ENCODE results near the gene SECISBP2.

SECISBP2 gene

DNA sequence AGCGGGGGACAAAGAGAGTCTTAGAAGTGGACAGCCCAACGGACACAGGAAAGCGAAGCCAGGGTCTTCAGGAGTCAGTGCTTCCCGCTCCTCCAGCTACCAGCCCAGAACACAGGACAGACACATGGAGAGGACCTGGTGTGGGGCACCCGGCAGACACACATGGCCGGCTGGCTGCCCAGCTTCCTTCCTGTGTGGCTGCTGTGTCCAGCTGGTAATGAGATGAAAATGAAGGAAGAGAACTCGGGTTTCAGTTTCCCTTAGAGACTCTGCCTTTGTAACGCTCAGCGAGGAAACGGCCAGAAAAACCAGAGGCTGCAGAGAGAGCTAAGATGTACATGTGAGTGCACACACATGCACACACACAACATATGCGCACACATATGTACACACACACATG is 87.5 kb downstream of the SECISBP2 start:
- no peak overlapping the region for H3K27ac ChIP-seq (ENCODE audit: low read length)
- H3K4me1 ChIP-seq (ENCODE audit: control insufficient read depth, insufficient read depth, low read length), result peaks cover 3% of the 10 kb centered on the region
- H3K9me3 ChIP-seq (ENCODE audit: control insufficient read depth in 2 of 2, low read length in 2 of 2), result peaks cover 0 to 6% of the 10 kb centered on the region in 2 donors
- no peak overlapping the region for H3K9ac ChIP-seq (ENCODE audit: low read length in 2 of 2)
- H3K4me3 ChIP-seq (ENCODE audit: low read length in 2 of 2), result peak overlapping the region in 1 of 2 donors; percentile 22
- no peaks in the 10 kb centered on the region for H3K27me3 ChIP-seq (ENCODE audit: control insufficient read depth in 1 of 2, insufficient read depth in 2 of 2, low read length in 2 of 2)
- peaks cover 0 to 2% of the 10 kb centered on the region in 2 donors for H3K36me3 ChIP-seq (ENCODE audit: control insufficient read depth in 2 of 2, insufficient read depth in 2 of 2, low read length in 2 of 2)

- H3K36me3 ChIP-seq (ENCODE audit: control insufficient read depth in 2 of 2, insufficient read depth in 2 of 2, low read length in 2 of 2), result no peaks in the 10 kb centered on the region
- no peaks in the 10 kb centered on the region for H3K27me3 ChIP-seq (ENCODE audit: control insufficient read depth in 1 of 2, insufficient read depth in 2 of 2, low read length in 2 of 2)
- no peak overlapping the region for H3K9ac ChIP-seq (ENCODE audit: low read length in 2 of 2)
- H3K4me3 ChIP-seq (ENCODE audit: low read length in 2 of 2), result no peak overlapping the region
- H3K4me1 ChIP-seq (ENCODE audit: control insufficient read depth, insufficient read depth, low read length), result peaks cover 3% of the 10 kb centered on the region
- H3K27ac ChIP-seq (ENCODE audit: low read length), result no peak overlapping the region
- H3K9me3 ChIP-seq (ENCODE audit: control insufficient read depth in 2 of 2, low read length in 2 of 2), result peaks cover 0 to 8% of the 10 kb centered on the region in 2 donors
These were observed 88.8 kb downstream of the SECISBP2 start for GRCh38 chr9:89407070-89407469.

DNA sequence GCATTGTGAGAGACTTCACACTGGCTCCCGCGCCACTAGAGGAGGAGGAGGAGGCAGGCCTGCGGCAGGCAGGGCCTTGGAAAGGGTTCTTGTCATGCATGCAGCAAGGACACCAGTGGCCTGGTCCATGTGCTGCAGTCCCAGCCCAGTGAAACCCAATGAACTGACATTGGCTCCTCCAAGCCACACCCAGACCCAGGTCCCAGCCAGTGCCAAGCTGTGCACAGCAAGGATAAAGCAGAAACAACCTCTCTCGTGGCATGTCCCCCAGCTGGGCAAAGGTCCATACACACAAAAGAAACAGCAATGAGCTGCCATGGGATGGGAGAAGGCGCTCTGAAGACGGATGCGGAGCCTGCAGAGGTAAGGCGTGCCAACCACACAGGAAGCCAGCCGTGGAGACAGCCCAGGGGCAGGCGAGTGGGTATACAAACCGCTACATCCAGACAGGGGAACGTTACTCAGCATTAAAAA is 90.4 kb downstream of the SECISBP2 start:
- Histone ChIP-seq H3K27me3 (ENCODE audit: control insufficient read depth in 1 of 2, insufficient read depth in 2 of 2, low read length in 2 of 2) (no peaks in the 10 kb centered on the region), H3K4me1 (ENCODE audit: control insufficient read depth, insufficient read depth, low read length) (peaks cover 3% of the 10 kb centered on the region), H3K9ac (ENCODE audit: low read length in 2 of 2) (no peak overlapping the region), H3K4me3 (ENCODE audit: low read length in 2 of 2) (no peak overlapping the region), H3K9me3 (ENCODE audit: control insufficient read depth in 2 of 2, low read length in 2 of 2) (peaks cover 0 to 8% of the 10 kb centered on the region in 2 donors), H3K36me3 (ENCODE audit: control insufficient read depth in 2 of 2, insufficient read depth in 2 of 2, low read length in 2 of 2) (no peaks in the 10 kb centered on the region), H3K27ac (ENCODE audit: low read length) (no peak overlapping the region)
